HG03432 (cell line): ENCODE data around the gene LILRB5.
"Not testable (repeated sequence)": the region's sequence is repeated elsewhere in the genome, so short reads cannot be mapped to it uniquely, and the experiment has no call there.

Experiments used
- ATAC-seq: cut with Tn5 transposase; IDR thresholded peaks from one replicate; pipeline ENCODE4 v1.9.1; 2021; ENCODE audit warnings: mild to moderate bottlenecking, moderate library complexity; ENCODE audit not compliant: unreplicated experiment

LILRB5 gene

GRCh38 chr19:54257116-54257480, at the start of gene LILRB5:
Gene LILRB5, minus strand, starts transcription at chr19:54257273. Its CDS starts 80 bp downstream, at chr19:54257193.
- ATAC-seq: no peak

GRCh38 chr19:54305141-54305540, 48.1 kb upstream of the LILRB5 start:
- ATAC-seq: no peak

- ATAC-seq: no peak
Measured at GRCh38 chr19:54302257-54302656, 45.2 kb upstream of the LILRB5 start.

GRCh38 chr19:54299515-54299914, 42.4 kb upstream of the LILRB5 start:
- ATAC-seq: no peak

GRCh38 chr19:54299126-54299498, 42.0 kb upstream of the LILRB5 start:
- no peak for ATAC-seq

GRCh38 chr19:54298357-54299125, 41.5 kb upstream of the LILRB5 start:
- ATAC-seq: no peak

GRCh38 chr19:54297759-54298305, 40.8 kb upstream of the LILRB5 start:
- ATAC-seq: no peak

GRCh38 chr19:54294539-54294938, 37.5 kb upstream of the LILRB5 start:
- no peak for ATAC-seq

GRCh38 chr19:54289160-54289559, 32.1 kb upstream of the LILRB5 start:
- not testable (repeated sequence) for ATAC-seq

- no peak for ATAC-seq
Measured at GRCh38 chr19:54287456-54287855, 30.4 kb upstream of the LILRB5 start.

- ATAC-seq: not testable (repeated sequence)
Measured at GRCh38 chr19:54286283-54286682, 29.2 kb upstream of the LILRB5 start.

GRCh38 chr19:54285427-54286056, 28.5 kb upstream of the LILRB5 start:
- not testable (repeated sequence) for ATAC-seq

- no peak for ATAC-seq
Measured at GRCh38 chr19:54282686-54283470, 25.8 kb upstream of the LILRB5 start.

GRCh38 chr19:54281729-54282075, 24.6 kb upstream of the LILRB5 start:
- ATAC-seq: not testable (repeated sequence)

GRCh38 chr19:54281007-54281728, 24.1 kb upstream of the LILRB5 start, which contains the start of gene LILRB2:
Gene LILRB2, minus strand, starts transcription at chr19:54281110. Its CDS starts 614 bp downstream, at chr19:54280496.
- ATAC-seq: no peak

GRCh38 chr19:54280441-54280840, 23.4 kb upstream of the LILRB5 start:
- ATAC-seq: not testable (repeated sequence)

GRCh38 chr19:54280025-54280424, 23.0 kb upstream of the LILRB5 start:
- ATAC-seq: not testable (repeated sequence)

GRCh38 chr19:54279406-54279962, 22.4 kb upstream of the LILRB5 start:
- ATAC-seq: no peak

GRCh38 chr19:54278571-54279195, 21.6 kb upstream of the LILRB5 start:
- not testable (repeated sequence) for ATAC-seq

- ATAC-seq: not testable (repeated sequence)
Measured at GRCh38 chr19:54278056-54278455, 21.0 kb upstream of the LILRB5 start.
